Endothelial cell of umbilical vein (primary cell): Measurements from ENCODE around the gene IGLON5. TPM values are rescaled to one million over a fixed set of nuclear protein-coding genes. Genes with fewer than 3 reads are reported as not detected.

Experiments used
- BruUV-seq: library from RNA; stranded (reverse); fragments of 400-500 nt; replicated peaks from 2 replicates; lab custom pipeline; 2021; lab: Mats Ljungman, UMichigan
- CTCF ChIA-PET: fragments of 300-600, 350-600 bp; sonication (Branson Sonifier 250); formaldehyde crosslinking; loops from one replicate; lab custom pipeline; 2021; ENCODE audit warnings: antibody characterized with exemption, inconsistent platforms; lab: Charles Lee
- POLR2A ChIA-PET: fragments of 300-600, 350-600 bp; sonication (Branson Sonifier 250); formaldehyde crosslinking; loops from one replicate; lab custom pipeline; 2021; ENCODE audit warnings: antibody characterized with exemption, inconsistent platforms; lab: Charles Lee
- DNase-seq: peaks from one replicate; pipeline ENCODE4 v3.0.0-alpha.2; 2011; ENCODE audit warnings: low read depth, low spot score
- FAIRE-seq: peaks from 2 replicates; lab custom pipeline; 2011; peaks lifted over from hg19 to GRCh38; lab: Jason Lieb, UNC
- H2AFZ ChIP-seq: 2 replicates; pipeline ENCODE4 v1.6.0; 2012; ENCODE audit warnings: low read depth, low read length, control low read depth, inconsistent platforms
- H3K27ac ChIP-seq: 2 replicates; pipeline ENCODE4 v1.5.1; 2011; ENCODE audit warnings: low read depth, mild to moderate bottlenecking, control low read depth, low read length, moderate library complexity; ENCODE audit not compliant: insufficient read depth
- H3K27me3 ChIP-seq, 2 experiments: 2 replicates each; pipeline versions ENCODE4 v1.6.0 to v1.6.1; 2011; ENCODE audit warnings: low read length in 2 of 2, mixed read lengths in 1 of 2; ENCODE audit not compliant: control insufficient read depth in 2 of 2, insufficient read depth in 2 of 2
- H3K36me3 ChIP-seq, 2 experiments: 2 replicates in 1 of 2; 3 replicates in 1 of 2; pipeline ENCODE4 v1.5.1; 2011; ENCODE audit warnings: low read length in 2 of 2, mild to moderate bottlenecking in 1 of 2, moderate library complexity in 1 of 2; ENCODE audit not compliant: control insufficient read depth in 2 of 2, insufficient read depth in 2 of 2; ENCODE audit errors: extremely low read depth in 1 of 2
- H3K4me1 ChIP-seq: 3 replicates; pipeline ENCODE4 v1.5.1; 2011; ENCODE audit warnings: mild to moderate bottlenecking, low read length; ENCODE audit not compliant: control insufficient read depth, insufficient read depth; ENCODE audit errors: extremely low read depth
- H3K4me2 ChIP-seq: 2 replicates; pipeline ENCODE4 v1.6.1; 2011; ENCODE audit warnings: low read length, control low read depth, mixed read lengths; ENCODE audit not compliant: insufficient read depth
- H3K4me3 ChIP-seq, 3 experiments: fragments of 200-600 bp in 1 of 3; sonication (generic), shearing (Covaris generic) in 1 of 3; replicated peaks in 1 of 3; 2 replicates each; pipeline ENCODE4 v1.5.1; 2011 to 2016; ENCODE audit warnings: control low read depth in 3 of 3, low read length in 3 of 3, mild to moderate bottlenecking in 2 of 3, inconsistent platforms in 1 of 3, low read depth in 1 of 3, moderate library complexity in 1 of 3; ENCODE audit not compliant: insufficient read depth in 1 of 3
- H3K79me2 ChIP-seq: 2 replicates; pipeline ENCODE4 v1.6.0; 2012; ENCODE audit warnings: low read length, inconsistent platforms; ENCODE audit not compliant: control insufficient read depth, insufficient read depth
- H3K9ac ChIP-seq: replicated peaks from 2 replicates; pipeline ENCODE3; 2011; ENCODE audit warnings: low read length, control low read depth; ENCODE audit not compliant: insufficient read depth; ENCODE audit errors: extremely low read depth
- H3K9me1 ChIP-seq: replicated peaks from 3 replicates; pipeline ENCODE4 v1.6.0; 2011; ENCODE audit warnings: mild to moderate bottlenecking, low read length; ENCODE audit not compliant: control insufficient read depth, insufficient read depth; ENCODE audit errors: extremely low read depth
- H3K9me3 ChIP-seq: replicated peaks from 2 replicates; pipeline ENCODE4 v1.5.1; 2012; ENCODE audit warnings: low read length, inconsistent platforms; ENCODE audit not compliant: control insufficient read depth, insufficient read depth
- H4K20me1 ChIP-seq: replicated peaks from 2 replicates; pipeline ENCODE3; 2011; ENCODE audit warnings: mild to moderate bottlenecking, low read length; ENCODE audit not compliant: control insufficient read depth, insufficient read depth; ENCODE audit errors: extremely low read depth
- CTCF ChIP-seq, 2 donors: IDR thresholded peaks; 1 replicate in 1 of 2; 2 replicates in 1 of 2; pipeline ENCODE4 v1.5.1; 2011; ENCODE audit warnings: low read length in 2 of 2, mild to moderate bottlenecking in 2 of 2, moderate library complexity in 2 of 2, control low read depth in 1 of 2, inconsistent platforms in 1 of 2, low read depth in 1 of 2; ENCODE audit not compliant: insufficient read depth in 1 of 2; ENCODE audit errors: extremely low read depth in 1 of 2
- EZH2 ChIP-seq: IDR thresholded peaks from 2 replicates; pipeline ENCODE4 v1.6.1; 2012; ENCODE audit warnings: borderline replicate concordance, low read depth, mild to moderate bottlenecking, moderate library complexity, low read length, inconsistent platforms; ENCODE audit not compliant: severe bottlenecking
- FOS ChIP-seq: IDR thresholded peaks from 2 replicates; pipeline ENCODE4 v1.6.1; 2011; ENCODE audit warnings: mild to moderate bottlenecking, low read length, moderate library complexity, borderline replicate concordance; ENCODE audit not compliant: insufficient read depth
- GATA2 ChIP-seq: IDR thresholded peaks from 2 replicates; pipeline ENCODE4 v1.7.0; 2011; ENCODE audit warnings: low read depth, mild to moderate bottlenecking, moderate library complexity, mixed read lengths, low read length; ENCODE audit not compliant: insufficient read length, insufficient read depth
- JUN ChIP-seq: IDR thresholded peaks from 2 replicates; pipeline ENCODE4 v1.6.1; 2011; ENCODE audit warnings: borderline replicate concordance, low read depth; ENCODE audit not compliant: insufficient read length, insufficient read depth
- MAX ChIP-seq: IDR thresholded peaks from 2 replicates; pipeline ENCODE4 v1.6.1; 2011; ENCODE audit not compliant: insufficient read depth, insufficient read length
- MYC ChIP-seq: IDR thresholded peaks from one replicate; pipeline ENCODE4 v1.6.1; 2011; ENCODE audit warnings: mild to moderate bottlenecking, low read depth, low read length
- POLR2A ChIP-seq: IDR thresholded peaks from 2 replicates; pipeline ENCODE4 v1.6.1; 2012; ENCODE audit warnings: low read depth, mild to moderate bottlenecking, control low read depth, low read length
- POLR2AphosphoS5 ChIP-seq: IDR thresholded peaks from 2 replicates; pipeline ENCODE4 v1.6.1; 2012; ENCODE audit warnings: low read depth, mild to moderate bottlenecking, control low read depth, low read length, moderate library complexity; ENCODE audit not compliant: insufficient read depth
- dilution Hi-C: fragments of 300-500 bp; cut with MboI; formaldehyde crosslinking; loops from one replicate; pipeline ENCODE4 v1.15.0; 2019; ENCODE audit warnings: low sequenced_read_pairs; ENCODE audit not compliant: extremely low pct_ligation_motif_present
- intact Hi-C: fragments of 100-400 bp; cut with micrococcal nuclease; formaldehyde crosslinking; loops from one replicate; pipeline ENCODE4 v1.10.0; 2022
- polyA plus RNA-seq, 4 experiments: library from polyadenylated mRNA; depleted of rRNA in 3 of 4; stranded (reverse) in 3 of 4; unstranded in 1 of 4; fragments of >200 nt; gene quantifications; 2 replicates each; pipeline versions ENCODE4 v1.2.1 to v1.2.3, GENCODE V29; 2011 to 2012; ENCODE audit warnings: missing spikeins in 1 of 4
- total RNA-seq: library from RNA; stranded (reverse); gene quantifications from 2 replicates; pipeline ENCODE4 v1.2.3, GENCODE V29; 2021

The IGLON5 gene
- total and polyA plus RNA-seq, 2 donors (not counting 3 experiments of a cell fraction or from before 2014, with no cell fraction given): not detected

- Histone ChIP-seq H2AFZ (no peak overlapping the region), H3K36me3 (no peaks in the 10 kb centered on the region), H3K79me2 (no peaks in the 10 kb centered on the region), H3K27ac (no peak overlapping the region), H3K4me1 (no peaks in the 10 kb centered on the region), H3K9me1 (no peaks in the 10 kb centered on the region), H3K9ac (no peak overlapping the region), H3K9me3 (no peaks in the 10 kb centered on the region), H4K20me1 (no peaks in the 10 kb centered on the region), H3K27me3 (no peaks in the 10 kb centered on the region), H3K4me3 (no peak overlapping the region), H3K4me2 (no peak overlapping the region)
- ChIA-PET POLR2A (no interaction called here), CTCF (no interaction called here)
- TF ChIP-seq POLR2AphosphoS5: no peak
- no peak for TF ChIP-seq JUN
- TF ChIP-seq MAX: no peak
- no peak for TF ChIP-seq EZH2
- TF ChIP-seq GATA2: no peak
- no peak for TF ChIP-seq FOS
- no peak for TF ChIP-seq POLR2A
- TF ChIP-seq MYC: no peak
- no peak for TF ChIP-seq CTCF (IDR thresholded peaks at IDR 0.05; ENCODE audit: extremely low read depth in 1 of 2, insufficient read depth in 1 of 2, low read depth in 1 of 2, low read length in 2 of 2)
- no TSS peak for BruUV-seq
- dilution Hi-C loops (no loop called here), intact Hi-C loops (no loop called here)
- DNase-seq: no peak
- FAIRE-seq: no peak
Measured at GRCh38 chr19:51321799-51322198, 10.4 kb downstream of the IGLON5 start.
